Liver (tissue), 3 donors: ENCODE measurements around the gene SGCD.

Experiments used
- ATF3 ChIP-seq: IDR thresholded peaks from 2 replicates; pipeline ENCODE4 v1.6.1; 2016; ENCODE audit warnings: antibody characterized with exemption
- CTCF ChIP-seq: fragments of 150-350 bp; IDR thresholded peaks from 2 replicates; pipeline ENCODE4 v1.5.1; 2017; ENCODE audit warnings: improper control_type of control experiment, low read depth, low read length; ENCODE audit not compliant: missing input control
- EGR1 ChIP-seq, 2 donors: IDR thresholded peaks; 2 replicates each; pipeline ENCODE4 v1.6.1; 2016 to 2018; ENCODE audit warnings: antibody characterized with exemption in 2 of 2, low read depth in 2 of 2
- GABPA ChIP-seq, 2 donors: IDR thresholded peaks in 1 of 2; conservative IDR thresholded peaks in 1 of 2; 2 replicates each; pipeline ENCODE4 v1.6.1; 2016; ENCODE audit warnings: antibody characterized with exemption in 2 of 2, mild to moderate bottlenecking in 1 of 2, moderate library complexity in 1 of 2
- HNF4G ChIP-seq: IDR thresholded peaks from 2 replicates; pipeline ENCODE4 v1.6.1; 2016; ENCODE audit warnings: antibody characterized with exemption
- JUND ChIP-seq, 2 donors: IDR thresholded peaks; 2 replicates each; pipeline ENCODE4 v1.6.1; 2016; ENCODE audit warnings: antibody characterized with exemption in 2 of 2
- MAX ChIP-seq: IDR thresholded peaks from 2 replicates; pipeline ENCODE4 v1.6.1; 2016; ENCODE audit warnings: antibody characterized with exemption
- NR2F2 ChIP-seq: IDR thresholded peaks from 2 replicates; pipeline ENCODE4 v1.6.1; 2016; ENCODE audit warnings: antibody characterized with exemption
- RAD21 ChIP-seq, 2 donors: IDR thresholded peaks; 2 replicates each; pipeline ENCODE4 v1.6.1; 2016; ENCODE audit warnings: antibody characterized with exemption in 2 of 2, mild to moderate bottlenecking in 2 of 2
- REST ChIP-seq: IDR thresholded peaks from 2 replicates; pipeline ENCODE4 v1.6.1; 2016; ENCODE audit warnings: antibody characterized with exemption, mild to moderate bottlenecking
- RXRA ChIP-seq, 2 donors: IDR thresholded peaks; 2 replicates each; pipeline ENCODE4 v1.6.1; 2017 to 2018; ENCODE audit warnings: antibody characterized with exemption in 2 of 2, mild to moderate bottlenecking in 1 of 2
- SP1 ChIP-seq: IDR thresholded peaks from 2 replicates; pipeline ENCODE4 v1.6.1; 2018; ENCODE audit warnings: antibody characterized with exemption, mild to moderate bottlenecking
- TAF1 ChIP-seq: conservative IDR thresholded peaks from 2 replicates; pipeline ENCODE4 v1.6.1; 2016; ENCODE audit warnings: antibody characterized with exemption, mild to moderate bottlenecking
- ZBTB33 ChIP-seq: IDR thresholded peaks from 2 replicates; pipeline ENCODE4 v1.6.1; 2016; ENCODE audit warnings: antibody characterized with exemption
- donor health status: healthy.
- donor health status: healthy.

- no peak for TF ChIP-seq CTCF
- no peak for TF ChIP-seq JUND (IDR thresholded peaks at IDR 0.05)
- no peak for TF ChIP-seq GABPA (IDR thresholded peaks at IDR 0.05 in 1 of 2, conservative IDR thresholded peaks at IDR 0.05 in 1 of 2)
- no peak for TF ChIP-seq REST
- no peak for TF ChIP-seq RAD21 (IDR thresholded peaks at IDR 0.05)
- no peak for TF ChIP-seq SP1
- no peak for TF ChIP-seq TAF1
- no peak for TF ChIP-seq NR2F2
- no peak for TF ChIP-seq ZBTB33
- TF ChIP-seq MAX: no peak
- no peak for TF ChIP-seq RXRA (IDR thresholded peaks at IDR 0.05)
- no peak for TF ChIP-seq HNF4G
- TF ChIP-seq EGR1 (IDR thresholded peaks at IDR 0.05; ENCODE audit: low read depth in 2 of 2): no peak
- TF ChIP-seq ATF3: no peak
Measured at GRCh38 chr5:156628421-156628820, 301.5 kb downstream of the SGCD start.
